Activated T-cell treated with anti-CD3 and anti-CD28 coated beads, Interleukin-2, amount 50 U/mL, for 48 hours (primary cell): ENCODE results near the gene RPUSD4.

Source experiments
- DNase-seq, 2 experiments: peaks; one replicate each; pipeline ENCODE4 v3.0.0-alpha.2; 2020

Gene RPUSD4

DNA sequence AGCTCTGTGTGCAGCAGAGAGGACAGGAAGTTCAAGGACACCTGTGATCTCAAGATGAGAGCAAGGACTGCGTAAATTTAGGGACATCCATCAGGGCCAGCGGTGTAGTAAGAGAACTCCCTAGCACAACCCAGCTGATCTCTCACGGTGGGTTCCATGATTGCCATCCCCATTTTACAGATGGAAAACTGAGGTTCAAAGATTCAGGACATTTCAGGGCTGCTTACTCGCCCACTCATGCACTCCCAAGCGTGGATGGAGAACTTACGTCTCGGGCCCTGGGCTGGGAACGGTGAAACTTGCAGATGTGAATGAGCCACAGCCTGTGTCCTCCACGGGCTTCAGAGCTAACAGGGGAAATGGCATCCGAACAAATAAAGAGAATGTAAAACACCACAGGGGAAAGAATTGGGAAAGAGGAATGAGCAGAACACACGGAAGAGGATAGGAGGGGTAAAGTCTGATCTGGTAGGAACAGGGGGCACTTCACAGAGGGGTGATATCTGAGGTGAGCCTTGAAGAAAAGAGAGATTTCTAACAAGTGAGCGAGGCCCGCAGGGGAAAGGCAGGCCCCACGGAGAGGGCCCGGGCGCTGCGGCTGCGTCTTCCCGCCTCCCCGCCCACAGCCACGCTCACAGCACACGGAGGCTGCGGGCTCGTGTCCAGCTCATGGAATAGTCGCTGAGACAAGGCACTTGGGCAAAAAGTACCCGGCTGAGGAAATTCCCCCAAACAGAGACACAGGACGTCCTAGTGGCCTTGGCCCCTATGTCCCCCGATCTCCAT, 55.9 kb downstream of the RPUSD4 start:
- DNase-seq: no peak

DNA sequence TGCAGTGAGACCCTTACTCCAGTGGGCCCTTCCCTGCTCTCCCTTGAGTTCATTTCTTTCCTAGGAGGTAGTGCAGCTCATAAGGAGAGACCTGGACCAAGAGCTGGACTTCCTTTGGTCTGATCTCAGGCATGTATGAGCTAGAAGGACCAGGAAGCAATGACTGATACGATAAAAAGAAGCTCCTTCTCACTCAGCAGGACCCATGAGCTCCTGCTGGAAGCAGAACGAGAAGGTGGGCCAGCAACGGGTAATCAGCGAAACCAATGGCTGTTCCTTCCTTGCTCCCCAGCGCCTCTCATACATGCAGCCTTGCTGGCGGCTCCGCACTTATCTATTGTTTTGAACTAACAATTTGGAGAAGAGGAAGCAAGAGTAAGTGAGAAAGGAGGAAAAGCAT, 56.8 kb downstream of the RPUSD4 start:
- no peak for DNase-seq

DNA sequence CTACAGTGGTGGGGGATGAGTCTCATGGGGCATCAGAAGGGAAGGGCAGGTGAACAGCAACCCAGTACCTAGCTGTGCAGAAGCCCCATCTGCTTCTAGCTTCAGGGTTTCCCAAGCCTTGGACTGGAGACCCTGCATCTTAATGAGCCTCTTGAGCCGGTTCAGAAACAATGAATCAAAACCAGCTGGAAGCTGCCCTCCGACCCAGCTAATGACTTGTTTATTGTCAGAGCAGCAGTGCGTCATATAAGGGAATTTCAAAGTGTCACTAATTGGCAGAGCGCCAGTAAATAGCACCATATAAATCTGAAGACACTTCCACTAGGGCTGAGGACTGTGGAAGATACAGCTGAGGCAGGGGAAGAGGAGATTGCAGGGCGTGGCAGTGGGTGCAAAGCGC, 57.5 kb downstream of the RPUSD4 start:
- no peak for DNase-seq

DNA sequence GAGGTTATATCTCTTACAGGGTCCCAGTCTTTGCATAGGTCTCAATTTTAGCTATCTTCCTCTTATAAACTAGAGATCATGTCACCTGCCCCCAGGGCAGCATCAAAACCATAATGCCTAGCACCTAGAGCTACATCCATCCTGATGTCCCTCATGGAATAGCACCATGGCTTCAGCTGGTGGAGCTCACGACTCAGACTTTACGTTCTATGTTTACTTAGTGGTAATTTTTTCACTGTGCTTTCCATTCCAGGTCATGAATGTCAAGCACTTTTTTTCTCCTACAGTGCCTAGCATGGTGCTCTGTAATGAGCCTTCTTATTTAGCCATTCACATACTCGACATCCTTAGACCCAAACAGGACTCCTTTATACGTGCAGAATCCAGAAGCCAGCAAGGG, 58.4 kb downstream of the RPUSD4 start:
- DNase-seq: no peak

DNA sequence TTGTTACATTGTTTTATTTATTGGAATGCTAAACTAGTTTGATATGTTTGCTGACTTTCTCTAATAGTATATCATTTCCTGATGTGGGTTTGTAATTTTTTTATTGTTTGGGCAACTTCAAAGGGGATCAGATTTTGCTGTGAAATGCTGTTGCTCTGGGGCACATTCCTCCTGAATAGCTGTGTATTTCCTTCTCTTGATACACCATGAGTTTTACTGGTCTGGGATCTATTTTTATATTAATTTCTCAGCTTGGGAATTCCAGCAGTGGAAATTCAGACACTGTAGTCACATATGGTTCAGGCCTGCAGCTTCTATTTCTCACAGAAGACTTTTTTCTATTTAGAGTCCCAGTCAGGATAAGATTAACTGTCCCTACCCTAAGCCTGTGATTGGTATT, 58.9 kb downstream of the RPUSD4 start:
- no peak for DNase-seq

DNA sequence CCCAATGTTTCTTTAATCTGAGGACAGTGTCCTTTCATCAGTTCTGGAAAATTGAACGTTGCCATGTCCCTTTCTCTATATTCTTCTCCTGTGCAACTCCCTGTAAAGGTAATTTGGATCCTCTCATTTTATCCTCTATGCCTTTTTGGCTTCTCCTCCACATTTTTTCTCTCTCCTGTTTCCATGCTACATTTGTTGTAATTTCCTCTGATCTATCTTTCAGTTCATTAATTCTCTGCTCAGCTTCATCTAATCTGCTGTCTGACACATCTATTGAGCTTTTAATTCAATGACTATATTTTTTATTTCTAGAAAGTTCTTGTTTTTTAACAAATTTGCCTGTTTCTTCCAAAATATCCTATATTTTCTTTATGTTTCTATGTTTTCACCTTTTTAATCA, 59.3 kb downstream of the RPUSD4 start:
- DNase-seq: no peak
